ENCODE data around the gene PSRC1.

DNA sequence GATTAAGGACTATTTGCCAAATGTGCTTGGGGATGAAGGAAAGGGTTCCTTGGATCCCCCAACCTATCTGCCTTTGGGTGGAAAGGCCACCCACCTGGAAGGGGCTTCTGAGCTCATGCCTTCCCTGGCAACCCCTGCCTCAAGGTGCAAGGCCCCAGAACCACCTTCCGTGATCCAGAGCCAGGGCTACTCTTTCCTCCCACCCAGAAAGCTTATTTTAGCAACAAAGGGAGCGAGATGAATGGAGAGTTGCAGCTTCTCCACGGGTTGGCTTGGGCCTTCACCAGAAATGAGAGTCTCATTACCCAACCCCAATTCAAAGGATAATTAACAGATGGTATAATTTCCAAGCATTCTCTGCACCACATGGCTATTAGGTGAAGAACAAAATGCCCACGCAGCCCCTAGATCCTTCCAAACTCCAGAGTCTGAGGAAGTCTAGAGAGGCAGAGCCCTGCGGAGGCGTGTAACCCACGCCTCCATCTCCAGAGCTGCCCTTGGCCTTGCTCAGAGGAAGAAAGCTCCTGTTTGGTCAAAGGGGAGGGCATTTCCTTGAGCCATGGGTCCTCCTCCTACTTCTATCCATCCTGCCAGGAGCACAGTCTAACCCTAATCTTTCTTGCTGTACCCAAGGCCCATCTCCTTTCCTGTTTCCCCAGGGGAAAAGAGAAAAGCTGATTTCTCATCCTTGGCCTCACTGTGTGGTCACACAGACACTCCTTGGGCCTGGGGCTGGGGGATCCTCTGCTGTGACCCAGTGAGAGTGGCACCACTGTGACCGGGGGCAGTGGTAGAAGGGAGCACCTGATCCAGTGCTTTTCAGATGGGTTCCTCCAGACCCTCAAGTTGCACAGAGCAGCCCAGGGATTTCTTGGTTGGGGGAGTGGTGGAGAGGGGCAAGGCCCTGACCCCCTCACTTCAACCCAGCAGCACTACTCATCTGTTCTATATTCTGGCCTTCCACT is 35.3 kb downstream of the PSRC1 start:
- TF ChIP-seq CTCF (IDR thresholded peaks at IDR 0.05; ENCODE audit: low read depth, low read length) (no peak), EZH2phosphoT487 (IDR thresholded peaks at IDR 0.05; ENCODE audit: low read depth) (no peak)
